Activated CD4-positive, alpha-beta T cell treated with anti-CD3 and anti-CD28 coated beads for 1 hour (primary cell): ENCODE data around the gene FNDC11.
"Not testable (repeated sequence)": the region's sequence is repeated elsewhere in the genome, so short reads cannot be mapped to it uniquely, and the experiment has no call there.

Source experiments
- DNase-seq: peaks from one replicate; pipeline ENCODE4 v3.0.0-alpha.2; 2020

FNDC11 gene

DNA sequence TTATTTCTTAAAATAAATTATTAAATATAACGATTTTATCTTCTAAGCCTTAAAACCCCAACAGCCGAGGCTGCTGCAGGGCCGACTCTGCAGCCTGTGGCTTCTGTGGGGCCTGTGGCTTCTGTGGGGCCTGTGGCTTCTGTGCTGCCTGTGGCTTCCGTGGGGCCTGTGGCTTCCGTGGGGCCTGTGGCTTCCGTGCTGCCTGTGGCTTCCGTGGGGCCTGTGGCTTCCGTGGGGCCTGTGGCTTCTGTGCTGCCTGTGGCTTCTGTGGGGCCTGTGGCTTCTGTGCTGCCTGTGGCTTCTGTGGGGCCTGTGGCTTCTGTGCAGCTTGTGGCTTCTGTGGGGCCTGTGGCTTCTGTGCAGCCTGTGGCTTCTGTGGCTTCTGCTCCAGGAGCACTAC, 47.7 kb downstream of the FNDC11 start:
- not testable (repeated sequence) for DNase-seq

GRCh38 chr20:63602321-63602720, 48.4 kb downstream of the FNDC11 start:
- no peak for DNase-seq
